WTC11 (cell line): ENCODE data around the gene PKP4. TPM values are rescaled to one million over a fixed set of nuclear protein-coding genes. Genes with fewer than 3 reads are reported as not detected.

Experiments used
- ATAC-seq: fragments of 200-7000 bp; cut with Tn5 transposase; 2 replicates; pipeline ENCODE4 v1.10.0; 2021; ENCODE audit warnings: mild to moderate bottlenecking, moderate library complexity
- CTCF ChIA-PET: fragments of 300-600 bp; sonication (Branson Sonifier 250); formaldehyde crosslinking; loops from one replicate; lab custom pipeline; 2021; ENCODE audit warnings: antibody characterized with exemption; lab: Charles Lee
- POLR2A ChIA-PET: fragments of 350-600 bp; sonication (Branson Sonifier 250); formaldehyde crosslinking; loops from one replicate; lab custom pipeline; 2021; ENCODE audit warnings: antibody characterized with exemption; lab: Charles Lee
- DNase-seq: peaks from one replicate; pipeline ENCODE4 v3.0.0; 2021; ENCODE audit warnings: low spot score
- H3K27ac Mint-ChIP-seq: 2 replicates; pipeline ENCODE4 v1.8.0; 2021; ENCODE audit warnings: mixed read lengths
- H3K27me3 Mint-ChIP-seq: 2 replicates; pipeline ENCODE4 v1.8.0; 2021; ENCODE audit warnings: low read depth, mild to moderate bottlenecking, moderate library complexity, mixed read lengths
- H3K36me3 Mint-ChIP-seq: 2 replicates; pipeline ENCODE4 v1.8.0; 2021; ENCODE audit warnings: mixed read lengths
- H3K4me1 Mint-ChIP-seq: 2 replicates; pipeline ENCODE4 v1.8.0; 2022; ENCODE audit warnings: mixed read lengths
- H3K4me3 Mint-ChIP-seq: 2 replicates; pipeline ENCODE4 v1.8.0; 2021; ENCODE audit warnings: mild to moderate bottlenecking, moderate library complexity, mixed read lengths
- H3K9me3 Mint-ChIP-seq: 2 replicates; pipeline ENCODE4 v1.8.0; 2021; ENCODE audit warnings: mixed read lengths
- AR ChIP-seq: fragments of 250-450 bp; sonication (Bioruptor Pico); IDR thresholded peaks from 2 replicates; pipeline ENCODE4 v1.9.0; 2021; ENCODE audit warnings: mild to moderate bottlenecking
- ATF6 ChIP-seq: sonication (generic); formaldehyde crosslinking; IDR thresholded peaks from 2 replicates; pipeline ENCODE4 v1.8.1; 2023; ENCODE audit warnings: mild to moderate bottlenecking, missing genetic modification reagents
- CBFB ChIP-seq: sonication (generic); formaldehyde crosslinking; IDR thresholded peaks from 2 replicates; pipeline ENCODE4 v1.8.1; 2022; ENCODE audit warnings: mild to moderate bottlenecking, low read depth, missing genetic modification reagents
- EMX1 ChIP-seq: fragments of 250-450 bp; sonication (Bioruptor Pico); IDR thresholded peaks from 2 replicates; pipeline ENCODE4 v1.8.0; 2021; ENCODE audit warnings: mild to moderate bottlenecking
- ESRRA ChIP-seq: sonication (generic); formaldehyde crosslinking; IDR thresholded peaks from 2 replicates; pipeline ENCODE4 v1.8.1; 2022; ENCODE audit warnings: mild to moderate bottlenecking, missing genetic modification reagents, borderline replicate concordance
- IRF2 ChIP-seq: sonication (generic); formaldehyde crosslinking; IDR thresholded peaks from 2 replicates; pipeline ENCODE4 v1.8.0; 2022; ENCODE audit warnings: low read depth, missing genetic modification reagents, borderline replicate concordance
- JUN ChIP-seq: sonication (generic); formaldehyde crosslinking; IDR thresholded peaks from 2 replicates; pipeline ENCODE4 v1.8.0; 2023; ENCODE audit warnings: mild to moderate bottlenecking, missing genetic modification reagents
- MAX ChIP-seq: sonication (generic); formaldehyde crosslinking; IDR thresholded peaks from 2 replicates; pipeline ENCODE4 v1.8.0; 2022; ENCODE audit warnings: mild to moderate bottlenecking, missing genetic modification reagents
- NFE2L1 ChIP-seq: sonication (generic); formaldehyde crosslinking; IDR thresholded peaks from 2 replicates; pipeline ENCODE4 v1.8.1; 2023; ENCODE audit warnings: missing genetic modification reagents
- NFYB ChIP-seq: sonication (generic); formaldehyde crosslinking; conservative IDR thresholded peaks from 2 replicates; pipeline ENCODE4 v1.8.0; 2022; ENCODE audit warnings: low read depth, missing genetic modification reagents
- RELA ChIP-seq: sonication (generic); formaldehyde crosslinking; IDR thresholded peaks from 2 replicates; pipeline ENCODE4 v1.8.1; 2022; ENCODE audit warnings: missing genetic modification reagents, mild to moderate bottlenecking, borderline replicate concordance
- SMAD3 ChIP-seq: sonication (generic); formaldehyde crosslinking; IDR thresholded peaks from 2 replicates; pipeline ENCODE4 v1.8.0; 2022; ENCODE audit warnings: missing genetic modification reagents, mild to moderate bottlenecking, borderline replicate concordance
- TCF7 ChIP-seq: sonication (generic); formaldehyde crosslinking; IDR thresholded peaks from 2 replicates; pipeline ENCODE4 v1.8.0; 2022; ENCODE audit warnings: mild to moderate bottlenecking, low read depth, missing genetic modification reagents, moderate library complexity
- TEAD4 ChIP-seq: sonication (generic); formaldehyde crosslinking; IDR thresholded peaks from 2 replicates; pipeline ENCODE4 v1.8.0; 2022; ENCODE audit warnings: mild to moderate bottlenecking, missing genetic modification reagents
- ZNF232 ChIP-seq: sonication (generic); formaldehyde crosslinking; IDR thresholded peaks from 2 replicates; pipeline ENCODE4 v1.8.0; 2022; ENCODE audit warnings: mild to moderate bottlenecking, missing genetic modification reagents
- ZNF281 ChIP-seq: sonication (generic); formaldehyde crosslinking; IDR thresholded peaks from 2 replicates; pipeline ENCODE4 v1.8.0; 2023; ENCODE audit warnings: mild to moderate bottlenecking, missing genetic modification reagents
- total RNA-seq: library from RNA; stranded (reverse); gene quantifications from 3 replicates; pipeline ENCODE4 v1.2.3, GENCODE V29; 2021
- TF ChIP-seq, protein P1 (sequence below): sonication (generic); formaldehyde crosslinking; IDR thresholded peaks from 2 replicates; pipeline ENCODE4 v1.8.0; 2022; ENCODE audit warnings: missing genetic modification reagents
- TF ChIP-seq, protein P2 (sequence below): sonication (generic); formaldehyde crosslinking; IDR thresholded peaks from 2 replicates; pipeline ENCODE4 v1.8.0; 2023; ENCODE audit warnings: missing genetic modification reagents
- TF ChIP-seq, protein P3 (sequence below): sonication (generic); formaldehyde crosslinking; IDR thresholded peaks from 2 replicates; pipeline ENCODE4 v1.8.1; 2022; ENCODE audit warnings: mild to moderate bottlenecking, moderate library complexity, missing genetic modification reagents

PKP4 gene
- total RNA-seq, 1 experiment from 2014 or later, result 78.9 TPM

GRCh38 chr2:158443606-158444005 lies 13.1 kb upstream of the PKP4 start (continued):
- TF ChIP-seq IRF2 (CRISPR knock-in tag), result no peak
- TF ChIP-seq, all 79 proteins: peak for 0

- Mint-ChIP-seq H3K9me3 (no peaks in the 10 kb centered on the region), H3K27me3 (no peaks in the 10 kb centered on the region), H3K4me3 (peak overlapping the region; percentile 94), H3K4me1 (peaks cover 48% of the 10 kb centered on the region), H3K27ac (peak overlapping the region; percentile 92), H3K36me3 (no peaks in the 10 kb centered on the region)
- ChIA-PET CTCF (interaction anchor here (0.6 to 2.0 kb wide), 13 partner anchors 29 to 1396 kb away, joined by 3 to 7 read pairs (median 4); no protein-coding TSS in a partner anchor), POLR2A (interaction anchor here (0.6 to 2.5 kb wide), 6 partner anchors 10 to 828 kb away, joined by 3 to 6 read pairs (median 3); no protein-coding TSS in a partner anchor)
- peak; percentile 56 for DNase-seq
- peak; percentile 3 for ATAC-seq
- TF ChIP-seq TEAD4 (CRISPR knock-in tag) (no peak), ATF6 (CRISPR knock-in tag) (no peak), EMX1 (CRISPR knock-in tag) (0 out of 2 replicates have a peak, but pooled peaks have one; percentile 28), NFYB (CRISPR knock-in tag) (no peak), TCF7 (CRISPR knock-in tag) (0 out of 2 replicates have a peak, but pooled peaks have one; percentile 60), CBFB (CRISPR knock-in tag) (0 out of 2 replicates have a peak, but pooled peaks have one; percentile 17), NFE2L1 (0 out of 2 replicates have a peak, but pooled peaks have one; percentile 59), ZNF232 (CRISPR knock-in tag) (0 out of 2 replicates have a peak, but pooled peaks have one; percentile 9), ESRRA (CRISPR knock-in tag) (no peak), IRF2 (CRISPR knock-in tag) (0 out of 2 replicates have a peak, but pooled peaks have one; percentile 71), AR (CRISPR knock-in tag) (0 out of 2 replicates have a peak, but pooled peaks have one; percentile 10), SMAD3 (CRISPR knock-in tag) (peak; percentile 50; the same call in 1 of the 2 replicates), MAX (CRISPR knock-in tag) (peak; percentile 66; the same call in 1 of the 2 replicates), JUN (no peak), RELA (peak; percentile 48; the same call in 1 of the 2 replicates), ZNF281 (0 out of 2 replicates have a peak, but pooled peaks have one; percentile 7)
- TF ChIP-seq, protein P1, sequence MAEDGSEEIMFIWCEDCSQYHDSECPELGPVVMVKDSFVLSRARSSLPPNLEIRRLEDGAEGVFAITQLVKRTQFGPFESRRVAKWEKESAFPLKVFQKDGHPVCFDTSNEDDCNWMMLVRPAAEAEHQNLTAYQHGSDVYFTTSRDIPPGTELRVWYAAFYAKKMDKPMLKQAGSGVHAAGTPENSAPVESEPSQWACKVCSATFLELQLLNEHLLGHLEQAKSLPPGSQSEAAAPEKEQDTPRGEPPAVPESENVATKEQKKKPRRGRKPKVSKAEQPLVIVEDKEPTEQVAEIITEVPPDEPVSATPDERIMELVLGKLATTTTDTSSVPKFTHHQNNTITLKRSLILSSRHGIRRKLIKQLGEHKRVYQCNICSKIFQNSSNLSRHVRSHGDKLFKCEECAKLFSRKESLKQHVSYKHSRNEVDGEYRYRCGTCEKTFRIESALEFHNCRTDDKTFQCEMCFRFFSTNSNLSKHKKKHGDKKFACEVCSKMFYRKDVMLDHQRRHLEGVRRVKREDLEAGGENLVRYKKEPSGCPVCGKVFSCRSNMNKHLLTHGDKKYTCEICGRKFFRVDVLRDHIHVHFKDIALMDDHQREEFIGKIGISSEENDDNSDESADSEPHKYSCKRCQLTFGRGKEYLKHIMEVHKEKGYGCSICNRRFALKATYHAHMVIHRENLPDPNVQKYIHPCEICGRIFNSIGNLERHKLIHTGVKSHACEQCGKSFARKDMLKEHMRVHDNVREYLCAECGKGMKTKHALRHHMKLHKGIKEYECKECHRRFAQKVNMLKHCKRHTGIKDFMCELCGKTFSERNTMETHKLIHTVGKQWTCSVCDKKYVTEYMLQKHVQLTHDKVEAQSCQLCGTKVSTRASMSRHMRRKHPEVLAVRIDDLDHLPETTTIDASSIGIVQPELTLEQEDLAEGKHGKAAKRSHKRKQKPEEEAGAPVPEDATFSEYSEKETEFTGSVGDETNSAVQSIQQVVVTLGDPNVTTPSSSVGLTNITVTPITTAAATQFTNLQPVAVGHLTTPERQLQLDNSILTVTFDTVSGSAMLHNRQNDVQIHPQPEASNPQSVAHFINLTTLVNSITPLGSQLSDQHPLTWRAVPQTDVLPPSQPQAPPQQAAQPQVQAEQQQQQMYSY (CRISPR knock-in tag), result peak; percentile 4; the same call in 1 of the 2 replicates
- TF ChIP-seq, protein P2, sequence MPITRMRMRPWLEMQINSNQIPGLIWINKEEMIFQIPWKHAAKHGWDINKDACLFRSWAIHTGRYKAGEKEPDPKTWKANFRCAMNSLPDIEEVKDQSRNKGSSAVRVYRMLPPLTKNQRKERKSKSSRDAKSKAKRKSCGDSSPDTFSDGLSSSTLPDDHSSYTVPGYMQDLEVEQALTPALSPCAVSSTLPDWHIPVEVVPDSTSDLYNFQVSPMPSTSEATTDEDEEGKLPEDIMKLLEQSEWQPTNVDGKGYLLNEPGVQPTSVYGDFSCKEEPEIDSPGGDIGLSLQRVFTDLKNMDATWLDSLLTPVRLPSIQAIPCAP (CRISPR knock-in tag), result 0 out of 2 replicates have a peak, but pooled peaks have one; percentile 11
- TF ChIP-seq, protein P3, sequence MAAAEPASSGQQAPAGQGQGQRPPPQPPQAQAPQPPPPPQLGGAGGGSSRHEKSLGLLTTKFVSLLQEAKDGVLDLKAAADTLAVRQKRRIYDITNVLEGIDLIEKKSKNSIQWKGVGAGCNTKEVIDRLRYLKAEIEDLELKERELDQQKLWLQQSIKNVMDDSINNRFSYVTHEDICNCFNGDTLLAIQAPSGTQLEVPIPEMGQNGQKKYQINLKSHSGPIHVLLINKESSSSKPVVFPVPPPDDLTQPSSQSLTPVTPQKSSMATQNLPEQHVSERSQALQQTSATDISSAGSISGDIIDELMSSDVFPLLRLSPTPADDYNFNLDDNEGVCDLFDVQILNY (CRISPR knock-in tag), result peak; percentile 37; the same call in 1 of the 2 replicates
Observed at GRCh38 chr2:158457092-158457825, 507 bp downstream of the PKP4 start.
